HL-60 (cell line): ENCODE measurements around the gene SEZ6L2.

ENCODE experiments used
- GABPA ChIP-seq: IDR thresholded peaks from 2 replicates; pipeline ENCODE4 v1.6.1; 2012; ENCODE audit warnings: low read depth
- POLR2AphosphoS5 ChIP-seq: IDR thresholded peaks from 2 replicates; pipeline ENCODE4 v1.6.1; 2012; ENCODE audit warnings: low read depth
- TF ChIP-seq, protein P1 (sequence below): IDR thresholded peaks from one replicate; pipeline ENCODE4 v1.5.1; 2011; ENCODE audit warnings: low read length, control low read depth, inconsistent platforms; ENCODE audit not compliant: insufficient read depth

DNA sequence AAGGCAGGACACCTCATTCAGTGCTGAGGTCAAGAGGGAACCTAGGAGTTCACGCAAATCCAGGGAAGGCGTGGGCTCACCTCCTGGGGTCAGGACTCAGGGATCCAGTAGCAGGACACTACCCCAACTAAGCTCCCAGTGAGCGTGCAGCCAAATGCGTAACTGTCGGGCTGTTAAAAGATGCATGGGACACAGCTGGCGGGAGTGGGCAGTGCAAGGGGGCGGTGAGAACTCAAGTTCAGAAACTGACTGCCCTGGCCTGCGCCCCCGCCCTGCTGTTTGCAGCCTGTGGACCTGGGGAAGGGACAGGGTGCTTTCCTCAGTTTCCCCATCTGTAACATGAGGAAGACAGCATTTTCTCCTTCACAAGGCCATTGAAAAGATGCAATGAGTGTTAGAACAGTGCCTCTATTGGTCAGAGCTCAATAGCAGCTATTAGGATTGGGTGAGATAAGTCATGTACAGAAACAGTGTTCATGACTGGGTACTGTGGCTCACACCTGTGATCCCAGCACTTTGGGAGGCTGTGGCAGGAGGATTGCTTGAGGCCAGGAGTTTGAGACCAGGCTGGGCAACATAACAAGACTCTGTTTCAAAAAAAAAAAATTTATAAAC, 56.5 kb downstream of the SEZ6L2 start:
- TF ChIP-seq, protein P1, sequence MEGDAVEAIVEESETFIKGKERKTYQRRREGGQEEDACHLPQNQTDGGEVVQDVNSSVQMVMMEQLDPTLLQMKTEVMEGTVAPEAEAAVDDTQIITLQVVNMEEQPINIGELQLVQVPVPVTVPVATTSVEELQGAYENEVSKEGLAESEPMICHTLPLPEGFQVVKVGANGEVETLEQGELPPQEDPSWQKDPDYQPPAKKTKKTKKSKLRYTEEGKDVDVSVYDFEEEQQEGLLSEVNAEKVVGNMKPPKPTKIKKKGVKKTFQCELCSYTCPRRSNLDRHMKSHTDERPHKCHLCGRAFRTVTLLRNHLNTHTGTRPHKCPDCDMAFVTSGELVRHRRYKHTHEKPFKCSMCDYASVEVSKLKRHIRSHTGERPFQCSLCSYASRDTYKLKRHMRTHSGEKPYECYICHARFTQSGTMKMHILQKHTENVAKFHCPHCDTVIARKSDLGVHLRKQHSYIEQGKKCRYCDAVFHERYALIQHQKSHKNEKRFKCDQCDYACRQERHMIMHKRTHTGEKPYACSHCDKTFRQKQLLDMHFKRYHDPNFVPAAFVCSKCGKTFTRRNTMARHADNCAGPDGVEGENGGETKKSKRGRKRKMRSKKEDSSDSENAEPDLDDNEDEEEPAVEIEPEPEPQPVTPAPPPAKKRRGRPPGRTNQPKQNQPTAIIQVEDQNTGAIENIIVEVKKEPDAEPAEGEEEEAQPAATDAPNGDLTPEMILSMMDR, result no peak
- TF ChIP-seq GABPA (no peak), POLR2AphosphoS5 (no peak)
